ENCODE measurements around the gene GPR137C. TPM values are rescaled to one million over a fixed set of nuclear protein-coding genes. Genes with fewer than 3 reads are reported as not detected.

GPR137C gene
- total RNA-seq, 3 donors from 2014 or later (not counting 1 experiment from before 2014, with no cell fraction given) = 0.42 to 1.4 (median 0.57) TPM

DNA sequence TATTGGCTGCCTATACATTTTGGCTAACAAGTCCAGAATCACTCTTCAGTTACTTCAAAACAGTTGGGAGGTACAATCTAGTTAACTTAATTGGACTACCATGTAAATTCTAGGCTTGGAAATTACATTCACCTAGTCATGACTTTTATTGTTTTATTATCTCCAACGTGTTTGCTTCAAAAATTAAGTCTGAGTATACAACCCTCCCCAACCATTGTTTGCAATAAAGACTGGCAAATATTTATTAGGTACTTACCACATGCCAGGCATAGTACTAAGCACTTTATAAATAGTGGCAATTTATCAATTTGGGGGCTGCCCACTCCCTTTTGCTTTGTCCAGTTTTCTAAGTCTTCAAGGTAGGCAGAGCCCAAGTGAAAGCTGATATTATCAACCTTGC, 30.6 kb upstream of the GPR137C start:
- Mint-ChIP-seq H3K36me3 (no peaks in the 10 kb centered on the region), H3K4me1 (no peaks in the 10 kb centered on the region), H3K27me3 (ENCODE audit: low read depth in 2 of 2) (no peaks in the 10 kb centered on the region), H3K9me3 (no peaks in the 10 kb centered on the region), H3K27ac (no peak overlapping the region), H3K4me3 (no peak overlapping the region)
- Histone ChIP-seq H3K36me3 (ENCODE audit: control insufficient read depth, insufficient read depth, low read length) (no peaks in the 10 kb centered on the region), H3K9me3 (ENCODE audit: control insufficient read depth, insufficient read depth, low read length) (no peaks in the 10 kb centered on the region), H3K4me3 (ENCODE audit: low read length) (no peak overlapping the region), H3K4me1 (ENCODE audit: control insufficient read depth, insufficient read depth, low read length) (no peaks in the 10 kb centered on the region), H3K27ac (ENCODE audit: low read length) (no peak overlapping the region), H3K27me3 (ENCODE audit: control insufficient read depth, insufficient read depth, low read length) (no peaks in the 10 kb centered on the region)
- intact Hi-C loops (cut with micrococcal nuclease) = no loop called here
- WGBS (ENCODE audit: insufficient coverage) = 100% methylated on average over 1 of the region's 1 CpG
- TF ChIP-seq, protein P1, sequence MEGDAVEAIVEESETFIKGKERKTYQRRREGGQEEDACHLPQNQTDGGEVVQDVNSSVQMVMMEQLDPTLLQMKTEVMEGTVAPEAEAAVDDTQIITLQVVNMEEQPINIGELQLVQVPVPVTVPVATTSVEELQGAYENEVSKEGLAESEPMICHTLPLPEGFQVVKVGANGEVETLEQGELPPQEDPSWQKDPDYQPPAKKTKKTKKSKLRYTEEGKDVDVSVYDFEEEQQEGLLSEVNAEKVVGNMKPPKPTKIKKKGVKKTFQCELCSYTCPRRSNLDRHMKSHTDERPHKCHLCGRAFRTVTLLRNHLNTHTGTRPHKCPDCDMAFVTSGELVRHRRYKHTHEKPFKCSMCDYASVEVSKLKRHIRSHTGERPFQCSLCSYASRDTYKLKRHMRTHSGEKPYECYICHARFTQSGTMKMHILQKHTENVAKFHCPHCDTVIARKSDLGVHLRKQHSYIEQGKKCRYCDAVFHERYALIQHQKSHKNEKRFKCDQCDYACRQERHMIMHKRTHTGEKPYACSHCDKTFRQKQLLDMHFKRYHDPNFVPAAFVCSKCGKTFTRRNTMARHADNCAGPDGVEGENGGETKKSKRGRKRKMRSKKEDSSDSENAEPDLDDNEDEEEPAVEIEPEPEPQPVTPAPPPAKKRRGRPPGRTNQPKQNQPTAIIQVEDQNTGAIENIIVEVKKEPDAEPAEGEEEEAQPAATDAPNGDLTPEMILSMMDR (IDR thresholded peaks at IDR 0.05) = no peak
- DNase-seq (no peak), ATAC-seq (no peak)

DNA sequence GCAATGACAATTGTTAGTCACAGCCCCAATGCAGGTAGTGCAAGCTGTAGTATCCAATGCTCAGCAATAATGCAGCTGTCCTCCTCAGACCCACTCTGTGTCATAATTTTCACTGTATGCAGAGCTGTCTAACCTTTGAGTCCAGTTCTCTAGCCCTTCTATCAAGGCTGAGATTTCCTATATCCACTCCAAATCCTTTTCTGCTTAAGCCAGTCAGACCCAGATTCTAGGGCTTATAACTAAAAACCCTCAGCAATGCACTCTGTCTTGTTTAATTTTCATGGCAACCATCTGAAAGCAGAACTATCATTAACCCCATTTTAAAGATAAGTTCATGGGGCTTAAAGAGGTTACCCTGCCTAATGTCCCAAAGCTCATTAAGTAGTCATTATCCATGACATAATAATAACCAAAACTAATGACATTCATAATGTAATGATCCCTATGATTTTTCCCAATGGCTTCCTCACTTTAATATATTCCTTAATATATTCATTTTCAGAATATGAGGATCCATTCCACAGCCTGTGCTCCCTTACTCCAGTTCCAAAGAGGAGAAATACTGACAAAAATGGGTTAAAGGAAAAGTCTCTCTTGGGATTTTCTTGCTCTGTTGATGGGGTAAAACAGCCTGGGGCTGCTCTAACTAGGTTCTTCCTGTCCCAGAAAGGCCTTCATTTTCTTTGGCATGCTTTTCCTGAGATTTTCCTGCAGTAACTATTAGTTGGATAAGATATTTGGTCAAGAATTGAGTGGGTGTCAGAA, 29.9 kb upstream of the GPR137C start:
- H3K4me1 Mint-ChIP-seq = no peaks in the 10 kb centered on the region
- Histone ChIP-seq H3K4me1 (ENCODE audit: control insufficient read depth, insufficient read depth, low read length) (no peaks in the 10 kb centered on the region), H3K27ac (ENCODE audit: low read length) (no peak overlapping the region), H3K9me3 (ENCODE audit: control insufficient read depth, insufficient read depth, low read length) (no peaks in the 10 kb centered on the region), H3K27me3 (ENCODE audit: control insufficient read depth, insufficient read depth, low read length) (no peaks in the 10 kb centered on the region), H3K36me3 (ENCODE audit: control insufficient read depth, insufficient read depth, low read length) (no peaks in the 10 kb centered on the region), H3K4me3 (ENCODE audit: low read length) (no peak overlapping the region)
- intact Hi-C loops (cut with micrococcal nuclease) = no loop called here
- DNase-seq (no peak), ATAC-seq (no peak)
- H3K27ac Mint-ChIP-seq = no peak overlapping the region
- H3K27me3 Mint-ChIP-seq (ENCODE audit: low read depth in 2 of 2) = no peaks in the 10 kb centered on the region
- H3K9me3 Mint-ChIP-seq = no peaks in the 10 kb centered on the region
- TF ChIP-seq, protein P1 (IDR thresholded peaks at IDR 0.05) = no peak
- H3K4me3 Mint-ChIP-seq = no peak overlapping the region
- H3K36me3 Mint-ChIP-seq = no peaks in the 10 kb centered on the region

DNA sequence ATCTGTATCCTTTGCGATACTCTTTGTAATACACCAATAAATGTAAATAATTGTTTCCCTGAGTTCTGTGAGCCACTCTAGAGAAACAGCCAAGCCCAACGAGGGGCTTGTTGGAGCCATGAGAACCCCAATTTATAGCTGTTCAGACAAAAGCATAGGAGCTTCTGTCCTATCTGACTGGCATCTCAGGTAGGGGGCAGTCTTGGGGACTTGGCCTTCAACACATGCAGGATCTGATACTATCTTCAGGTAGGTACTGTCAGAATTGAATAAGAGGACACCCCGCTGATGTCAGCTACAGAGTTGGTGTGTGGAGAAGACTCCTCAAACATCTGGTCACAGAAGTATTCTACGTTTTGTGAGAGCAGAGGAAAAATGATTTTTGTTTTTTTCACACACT, 25.6 kb upstream of the GPR137C start:
- DNase-seq = no peak
- TF ChIP-seq, protein P1 (IDR thresholded peaks at IDR 0.05) = no peak
- no peak overlapping the region for H3K4me3 Mint-ChIP-seq
- no peaks in the 10 kb centered on the region for H3K27me3 Mint-ChIP-seq (ENCODE audit: low read depth in 2 of 2)
- H3K36me3 ChIP-seq (ENCODE audit: control insufficient read depth, insufficient read depth, low read length) = no peaks in the 10 kb centered on the region
- no peaks in the 10 kb centered on the region for H3K9me3 Mint-ChIP-seq
- no peaks in the 10 kb centered on the region for H3K9me3 ChIP-seq (ENCODE audit: control insufficient read depth, insufficient read depth, low read length)
- no peaks in the 10 kb centered on the region for H3K27me3 ChIP-seq (ENCODE audit: control insufficient read depth, insufficient read depth, low read length)
- no peaks in the 10 kb centered on the region for H3K4me1 ChIP-seq (ENCODE audit: control insufficient read depth, insufficient read depth, low read length)
- no peak overlapping the region for H3K4me3 ChIP-seq (ENCODE audit: low read length)
- no peak overlapping the region for H3K27ac Mint-ChIP-seq
- intact Hi-C loops (cut with micrococcal nuclease) = no loop called here
- 99% methylated on average over 3 of the region's 4 CpGs for WGBS (ENCODE audit: insufficient coverage)
- H3K36me3 Mint-ChIP-seq = no peaks in the 10 kb centered on the region
- H3K4me1 Mint-ChIP-seq = no peaks in the 10 kb centered on the region
- H3K27ac ChIP-seq (ENCODE audit: low read length) = no peak overlapping the region
- ATAC-seq = peak in 1 of 3 donors; percentile 25

DNA sequence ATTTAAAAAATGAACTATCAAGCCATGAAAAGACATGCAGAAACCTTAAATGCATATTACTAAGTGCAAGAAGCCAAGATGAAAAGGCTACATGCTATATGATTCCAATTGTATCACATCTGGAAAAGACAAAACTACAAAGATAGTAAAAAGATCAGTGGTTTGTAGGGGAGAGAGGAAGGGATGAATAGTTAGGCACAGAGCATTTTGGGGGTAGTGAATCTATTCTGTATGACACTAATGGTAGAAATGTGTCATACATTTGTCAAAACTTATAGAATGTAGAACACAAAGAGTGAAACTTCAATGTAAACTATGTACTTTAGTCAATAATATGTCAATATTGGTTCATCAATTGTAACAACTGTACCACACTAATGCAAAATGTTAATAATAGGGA, 21.2 kb upstream of the GPR137C start:
- no peak for DNase-seq
- Mint-ChIP-seq H3K9me3 (no peaks in the 10 kb centered on the region), H3K27me3 (ENCODE audit: low read depth in 2 of 2) (no peaks in the 10 kb centered on the region), H3K27ac (peak overlapping the region in 1 of 2 donors; percentile 11), H3K4me3 (no peak overlapping the region), H3K36me3 (peaks cover 15% of the 10 kb centered on the region), H3K4me1 (no peaks in the 10 kb centered on the region)
- Histone ChIP-seq H3K4me1 (ENCODE audit: control insufficient read depth, insufficient read depth, low read length) (no peaks in the 10 kb centered on the region), H3K36me3 (ENCODE audit: control insufficient read depth, insufficient read depth, low read length) (peaks cover 19% of the 10 kb centered on the region), H3K27ac (ENCODE audit: low read length) (no peak overlapping the region), H3K9me3 (ENCODE audit: control insufficient read depth, insufficient read depth, low read length) (no peaks in the 10 kb centered on the region), H3K27me3 (ENCODE audit: control insufficient read depth, insufficient read depth, low read length) (no peaks in the 10 kb centered on the region), H3K4me3 (ENCODE audit: low read length) (no peak overlapping the region)
- TF ChIP-seq, protein P1 (IDR thresholded peaks at IDR 0.05) = no peak
- intact Hi-C loops (cut with micrococcal nuclease) = no loop called here
- ATAC-seq = peak; percentile 17 to 31 (median 25)
